Pancreas (tissue), 10 donors: ENCODE data around the gene KLHL35. TPM values are rescaled to one million over a fixed set of nuclear protein-coding genes. Genes with fewer than 3 reads are reported as not detected.

ENCODE experiments used
- ATAC-seq, 4 donors: fragments of 200-7000 bp; cut with Tn5 transposase; one replicate each; pipeline versions ENCODE4 v1.8.0 to v1.9.1; 2020; ENCODE audit warnings: mild to moderate bottlenecking in 4 of 4, moderate library complexity in 4 of 4
- DNase-seq, 6 donors: peaks; one replicate each; pipeline ENCODE4 v3.0.0-alpha.2; 2020
- FAIRE-seq: peaks from 2 replicates; lab custom pipeline; 2012; peaks lifted over from hg19 to GRCh38; lab: Jason Lieb, UNC
- H3K27ac ChIP-seq, 4 donors: fragments of 200-600 bp; sonication (generic); 1 replicate in 3 of 4; 2 replicates in 1 of 4; pipeline versions ENCODE4 v1.5.0 to v1.8.0; 2020
- H3K27me3 ChIP-seq, 4 donors: fragments of 200-600 bp; one replicate each; pipeline ENCODE4 v1.8.0; 2021
- H3K36me3 ChIP-seq, 3 donors: fragments of 200-600 bp; sonication (generic) in 1 of 3; one replicate each; pipeline versions ENCODE4 v1.5.0 to v1.8.0; 2020 to 2021
- H3K4me1 ChIP-seq, 3 donors: fragments of 200-600 bp; one replicate each; pipeline ENCODE4 v1.8.0; 2021
- H3K4me3 ChIP-seq, 4 donors: fragments of 200-600 bp; sonication (generic) in 2 of 4; one replicate each; pipeline versions ENCODE4 v1.5.0 to v1.8.0; 2020 to 2021
- H3K9me3 ChIP-seq, 4 donors: fragments of 200-600 bp; one replicate each; pipeline ENCODE4 v1.8.0; 2021
- WGBS, 2 donors: extraction: QIAGEN DNeasy Blood & Tissue Kit; methylation state at CpG; one replicate each; pipeline ENCODE4 v1.1.7; 2013; 5-methylcytosine and 5-hydroxymethylcytosine counted together
- intact Hi-C, 3 donors: fragments of 100-400 bp; cut with DNase I; formaldehyde crosslinking; loops; one replicate each; pipeline versions ENCODE4 v1.11.1 to v1.14.2; 2022
- polyA plus RNA-seq, 2 donors: library from polyadenylated mRNA; stranded (reverse); fragments of 200-250 nt; gene quantifications; one replicate each; pipeline ENCODE4 v1.2.3, GENCODE V29; 2013
- total RNA-seq, 6 donors: library from RNA; stranded (reverse); fragmentation: NEBNext Ultra II Directional in 4 of 6; extraction: Animal tissue kit (Norgen Biotek cat#: 25700) in 4 of 6; gene quantifications; one replicate each; pipeline versions ENCODE4 v1.2.1 to v1.2.4, GENCODE V29; 2021 to 2023
- TF ChIP-seq, protein P1 (sequence below), 4 donors: fragments of 200-600 bp; sonication (generic) in 3 of 4; IDR thresholded peaks; one replicate each; pipeline versions ENCODE4 v1.5.0 to v1.8.0; 2021; ENCODE audit warnings: antibody characterized with exemption in 4 of 4
- donor health status: healthy with polysubstance abuse.
- donor health status: DM: no; HTN: no; CAD: no; lungs with moderate emphysema.
- donor health status: DM: no; HTN: no; CAD: no.
- donor health status: control.
- donor health status: control.
- donor health status: Bipolar disorder and iron deficiency.
- donor health status: DM: yes; HTN: yes; CAD: no.
- donor health status: DM: no; HTN: no; CAD: no.
- donor health status: DM: no; HTN: no; CAD: no.
- donor health status: DM: yes; HTN: yes; CAD: no.

Gene KLHL35
- total and polyA plus RNA-seq, 8 donors = 0.97 to 3.1 (median 1.8) TPM

DNA sequence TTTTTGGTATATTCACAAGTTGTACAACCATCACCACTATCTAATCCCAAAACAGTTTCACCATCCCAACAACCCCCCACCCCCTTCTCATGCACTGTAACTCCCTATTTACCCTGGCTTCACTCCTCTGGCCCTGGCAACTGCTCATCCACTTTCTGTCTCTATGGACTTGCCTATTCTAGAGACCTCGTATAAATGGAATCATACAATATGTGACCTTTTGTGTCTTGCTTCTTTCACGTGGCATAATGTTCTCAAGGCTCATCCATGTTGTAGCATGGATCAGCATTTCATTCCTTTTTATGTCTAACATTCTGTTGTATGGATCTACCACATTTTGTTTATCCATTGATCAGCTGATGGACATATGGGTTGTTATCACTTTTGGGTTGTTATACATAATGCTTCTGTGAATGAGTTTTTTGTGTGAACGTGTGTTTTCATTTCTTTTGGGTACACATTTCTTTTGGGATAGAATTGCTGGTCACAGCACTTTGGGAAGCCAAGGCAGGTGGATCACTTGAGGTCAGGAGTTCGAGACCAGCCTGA is 46.7 kb upstream of the KLHL35 start:
- H3K27me3 ChIP-seq = no peaks in the 10 kb centered on the region
- 81 to 85% methylated on average over 4 of the region's 4 CpGs for WGBS, 2 donors
- no peak for FAIRE-seq
- no peak overlapping the region for H3K4me3 ChIP-seq
- no peak for ATAC-seq
- intact Hi-C loops = no loop called here
- TF ChIP-seq, protein P1, sequence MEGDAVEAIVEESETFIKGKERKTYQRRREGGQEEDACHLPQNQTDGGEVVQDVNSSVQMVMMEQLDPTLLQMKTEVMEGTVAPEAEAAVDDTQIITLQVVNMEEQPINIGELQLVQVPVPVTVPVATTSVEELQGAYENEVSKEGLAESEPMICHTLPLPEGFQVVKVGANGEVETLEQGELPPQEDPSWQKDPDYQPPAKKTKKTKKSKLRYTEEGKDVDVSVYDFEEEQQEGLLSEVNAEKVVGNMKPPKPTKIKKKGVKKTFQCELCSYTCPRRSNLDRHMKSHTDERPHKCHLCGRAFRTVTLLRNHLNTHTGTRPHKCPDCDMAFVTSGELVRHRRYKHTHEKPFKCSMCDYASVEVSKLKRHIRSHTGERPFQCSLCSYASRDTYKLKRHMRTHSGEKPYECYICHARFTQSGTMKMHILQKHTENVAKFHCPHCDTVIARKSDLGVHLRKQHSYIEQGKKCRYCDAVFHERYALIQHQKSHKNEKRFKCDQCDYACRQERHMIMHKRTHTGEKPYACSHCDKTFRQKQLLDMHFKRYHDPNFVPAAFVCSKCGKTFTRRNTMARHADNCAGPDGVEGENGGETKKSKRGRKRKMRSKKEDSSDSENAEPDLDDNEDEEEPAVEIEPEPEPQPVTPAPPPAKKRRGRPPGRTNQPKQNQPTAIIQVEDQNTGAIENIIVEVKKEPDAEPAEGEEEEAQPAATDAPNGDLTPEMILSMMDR (IDR thresholded peaks at IDR 0.05) = no peak
- H3K4me1 ChIP-seq = peaks cover 31 to 34% (median 33%) of the 10 kb centered on the region in 3 donors
- H3K27ac ChIP-seq = no peak overlapping the region
- H3K36me3 ChIP-seq = no peaks in the 10 kb centered on the region
- DNase-seq = no peak
- H3K9me3 ChIP-seq = no peaks in the 10 kb centered on the region

- Histone ChIP-seq H3K4me3 (no peak overlapping the region), H3K4me1 (peaks cover 31 to 34% (median 33%) of the 10 kb centered on the region in 3 donors), H3K27me3 (no peaks in the 10 kb centered on the region), H3K9me3 (no peaks in the 10 kb centered on the region), H3K36me3 (no peaks in the 10 kb centered on the region), H3K27ac (no peak overlapping the region)
- 73 to 89% methylated on average over 5 of the region's 5 CpGs for WGBS, 2 donors
- ATAC-seq (no peak), FAIRE-seq (no peak), DNase-seq (no peak)
- intact Hi-C loops = no loop called here
- TF ChIP-seq, protein P1 (IDR thresholded peaks at IDR 0.05) = no peak
These were observed 46.0 kb upstream of the KLHL35 start for GRCh38 chr11:75478783-75479596.

DNA sequence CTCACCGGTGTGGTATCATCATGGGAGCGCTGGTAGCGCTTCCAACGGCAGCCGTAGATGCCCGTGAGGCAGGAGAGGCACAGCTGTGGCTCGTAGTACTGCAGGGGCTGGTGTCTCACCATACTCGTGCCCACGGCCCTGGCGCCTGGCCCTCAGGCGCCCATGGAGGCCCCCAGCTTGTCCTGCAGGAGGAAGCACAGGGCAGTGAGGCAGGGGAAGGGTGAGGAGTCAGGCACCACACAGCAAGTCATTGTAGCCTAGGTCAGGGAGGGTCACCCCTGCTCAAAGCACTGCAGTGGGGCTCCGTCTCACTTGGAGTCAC is 44.6 kb upstream of the KLHL35 start:
- Histone ChIP-seq H3K4me1 (peaks cover 24 to 26% (median 25%) of the 10 kb centered on the region in 3 donors), H3K4me3 (no peak overlapping the region), H3K27me3 (no peaks in the 10 kb centered on the region), H3K9me3 (no peaks in the 10 kb centered on the region), H3K27ac (peak overlapping the region in 2 of 4 donors; percentile 59 to 61), H3K36me3 (no peaks in the 10 kb centered on the region)
- peak in 2 of 6 donors; percentile 26 to 38 for DNase-seq
- WGBS, 2 donors = 75 to 79% methylated on average over 11 to 12 of the region's 12 CpGs
- ATAC-seq = no peak
- TF ChIP-seq, protein P1 (IDR thresholded peaks at IDR 0.05) = no peak
- intact Hi-C loops = no loop called here
- no peak for FAIRE-seq

DNA sequence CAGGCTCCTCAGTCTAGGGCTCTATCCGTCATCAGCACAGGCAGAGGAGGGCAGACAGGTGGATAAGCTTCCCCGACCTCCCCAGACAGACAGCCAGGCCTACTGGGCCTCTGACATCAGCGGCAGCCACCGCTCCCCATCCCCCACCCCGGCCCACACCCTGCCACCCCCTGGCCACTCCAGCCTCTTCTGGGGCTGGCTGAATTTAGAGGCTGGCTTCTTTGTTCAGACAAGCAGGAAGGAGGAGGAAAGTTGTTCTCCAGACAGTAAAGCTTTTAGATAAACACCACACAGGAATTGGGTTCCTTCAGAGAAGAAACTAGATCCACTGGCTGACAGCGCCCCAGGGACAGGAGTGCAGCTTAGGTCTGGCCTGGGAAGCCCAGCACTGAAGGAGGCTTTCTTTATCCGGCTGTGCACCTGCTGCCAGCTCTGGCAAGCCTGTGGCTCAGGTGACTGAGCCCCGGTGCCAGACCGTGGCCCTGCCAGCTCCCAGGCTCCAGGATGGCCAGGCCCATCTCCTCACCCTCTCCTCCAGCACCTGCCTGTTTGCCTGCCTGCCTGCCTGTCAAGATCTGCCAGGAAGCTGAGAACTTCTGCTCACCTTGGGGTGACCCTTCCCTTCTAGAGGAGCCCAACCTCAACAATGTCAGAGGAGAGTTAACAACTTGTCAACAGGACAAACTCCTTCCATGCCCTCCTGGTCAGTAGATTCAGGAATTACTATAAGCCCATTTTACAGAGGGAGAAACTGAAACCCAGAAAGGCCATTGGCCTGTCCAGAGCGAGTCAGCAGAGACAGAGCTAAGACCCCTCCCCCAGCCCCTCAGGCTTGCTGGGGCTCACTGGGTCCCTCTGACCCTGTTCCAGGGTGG is 44.0 kb upstream of the KLHL35 start:
- DNase-seq = peak; percentile 76 to 94 (median 88)
- peaks cover 19 to 20% (median 20%) of the 10 kb centered on the region in 3 donors for H3K4me1 ChIP-seq
- peak overlapping the region; percentile 59 to 76 (median 63) for H3K27ac ChIP-seq
- H3K9me3 ChIP-seq = no peaks in the 10 kb centered on the region
- no peak overlapping the region for H3K4me3 ChIP-seq
- TF ChIP-seq, protein P1 (IDR thresholded peaks at IDR 0.05) = no peak
- 28 to 34% methylated on average over 8 to 10 of the region's 10 CpGs for WGBS, 2 donors
- intact Hi-C loops = no loop called here
- FAIRE-seq = no peak
- H3K36me3 ChIP-seq = no peaks in the 10 kb centered on the region
- ATAC-seq = peak; percentile 93 to 98 (median 96)
- H3K27me3 ChIP-seq = no peaks in the 10 kb centered on the region
